Panc1 (cell line): Measurements from ENCODE around the gene PIGZ. TPM values are rescaled to one million over a fixed set of nuclear protein-coding genes. Genes with fewer than 3 reads are reported as not detected.

Experiments used
- ATAC-seq: fragments of 200-7000 bp; cut with Tn5 transposase; 2 replicates; pipeline ENCODE4 v1.9.1; 2020; ENCODE audit warnings: mild to moderate bottlenecking, moderate library complexity
- BruUV-seq: library from RNA; stranded (reverse); fragments of 400-500 nt; replicated peaks from 2 replicates; lab custom pipeline; 2021; lab: Mats Ljungman, UMichigan
- CTCF ChIA-PET: fragments of 300-600 bp; sonication (Branson Sonifier 250); formaldehyde crosslinking; loops from one replicate; lab custom pipeline; 2022; ENCODE audit warnings: antibody characterized with exemption; lab: Charles Lee
- POLR2A ChIA-PET: fragments of 300-600 bp; sonication (Branson Sonifier 250); formaldehyde crosslinking; loops from one replicate; lab custom pipeline; 2022; ENCODE audit warnings: antibody characterized with exemption; lab: Charles Lee
- DNase-seq: peaks from one replicate; pipeline ENCODE4 v3.0.0-alpha.2; 2010; ENCODE audit warnings: low read depth, low spot score
- H3K27ac ChIP-seq: 2 replicates; pipeline ENCODE4 v1.5.1; 2011; ENCODE audit warnings: mild to moderate bottlenecking, low read length, inconsistent platforms
- H3K27me3 ChIP-seq: fragments of 200-500 bp; sonication (Bioruptor generic); 2 replicates; pipeline ENCODE4 v1.6.0; 2014; ENCODE audit warnings: low read length, inconsistent platforms; ENCODE audit not compliant: control insufficient read depth, insufficient read depth
- H3K36me3 ChIP-seq: fragments of 200-500 bp; sonication (Bioruptor generic); 2 replicates; pipeline ENCODE4 v1.5.1; 2014; ENCODE audit warnings: inconsistent platforms, mild to moderate bottlenecking, low read length, moderate library complexity; ENCODE audit not compliant: control insufficient read depth, insufficient read depth
- H3K4me1 ChIP-seq: 2 replicates; pipeline ENCODE4 v1.5.1; 2011; ENCODE audit warnings: inconsistent platforms, mild to moderate bottlenecking, low read length, moderate library complexity; ENCODE audit not compliant: control insufficient read depth, insufficient read depth
- H3K4me3 ChIP-seq, 2 experiments: 2 replicates each; pipeline ENCODE4 v1.5.1; 2011 to 2012; ENCODE audit warnings: low read depth in 2 of 2, low read length in 2 of 2, mild to moderate bottlenecking in 2 of 2, inconsistent platforms in 1 of 2, moderate library complexity in 1 of 2
- H3K9me3 ChIP-seq: fragments of 200-500 bp; sonication (Bioruptor generic); 2 replicates; pipeline ENCODE4 v1.5.1; 2014; ENCODE audit warnings: low read depth, mild to moderate bottlenecking, inconsistent platforms, low read length, moderate library complexity; ENCODE audit not compliant: control insufficient read depth, insufficient read depth
- POLR2AphosphoS5 ChIP-seq: IDR thresholded peaks from 2 replicates; pipeline ENCODE4 v1.6.1; 2012; ENCODE audit warnings: mild to moderate bottlenecking, low read depth, low read length, moderate library complexity
- SIN3A ChIP-seq: IDR thresholded peaks from 2 replicates; pipeline ENCODE4 v1.6.1; 2012; ENCODE audit warnings: low read depth, mild to moderate bottlenecking, low read length, moderate library complexity, borderline replicate concordance; ENCODE audit not compliant: insufficient read depth
- TCF7L2 ChIP-seq: IDR thresholded peaks from 2 replicates; pipeline ENCODE4 v1.6.1; 2011; ENCODE audit warnings: mild to moderate bottlenecking, low read depth, low read length, inconsistent platforms
- in situ Hi-C: cut with HindIII; loops from 2 replicates; pipeline ENCODE4 v1.10.0; 2016; ENCODE audit warnings: low sequenced_read_pairs, low pct_unique_long_range_greater_than_20kb
- intact Hi-C: fragments of 100-400 bp; cut with micrococcal nuclease; formaldehyde crosslinking; loops from one replicate; pipeline ENCODE4 v1.10.0; 2022; ENCODE audit not compliant: unreplicated experiment
- total RNA-seq: library from RNA; stranded (reverse); gene quantifications from one replicate; pipeline ENCODE4 v1.2.1, GENCODE V29; 2021; ENCODE audit not compliant: unreplicated experiment
- TF ChIP-seq, protein P1 (sequence below): fragments of 450-650 bp; IDR thresholded peaks from 2 replicates; pipeline ENCODE4 v1.5.1; 2017; ENCODE audit warnings: mild to moderate bottlenecking
- TF ChIP-seq, protein P2 (sequence below), 2 experiments: IDR thresholded peaks; 2 replicates each; pipeline ENCODE4 v1.6.1; 2011 to 2012; ENCODE audit warnings: low read depth in 2 of 2, control low read depth in 1 of 2, low read length in 1 of 2, mild to moderate bottlenecking in 1 of 2, moderate library complexity in 1 of 2; ENCODE audit not compliant: insufficient read depth in 1 of 2

Gene PIGZ
- total RNA-seq, 1 experiment from 2014 or later = 6.3 TPM

DNA sequence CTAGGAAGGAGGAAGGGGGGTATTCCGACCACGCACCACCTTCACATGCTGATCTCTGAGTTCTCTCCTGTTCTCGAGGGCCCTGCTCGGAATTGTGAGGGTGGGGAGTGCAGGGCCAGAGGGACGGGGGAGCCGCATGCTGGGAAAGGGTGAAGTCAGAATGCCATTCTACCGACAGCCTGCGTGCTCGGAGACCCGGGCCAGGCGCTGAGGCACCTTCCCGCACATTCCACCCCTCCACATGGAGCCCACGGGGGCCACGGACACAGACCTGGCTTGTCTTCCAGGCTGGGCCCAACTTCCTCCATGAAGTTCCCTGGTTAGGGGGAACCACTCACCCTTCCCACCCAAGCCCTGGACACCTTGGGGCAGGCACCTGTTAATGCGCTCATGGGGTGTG lies 28.7 kb upstream of the PIGZ start:
- ATAC-seq (no peak), DNase-seq (no peak)
- intact Hi-C loops = no loop called here
- in situ Hi-C loops = no loop called here
- TF ChIP-seq POLR2AphosphoS5 = no peak
- Histone ChIP-seq H3K4me1 (peaks cover 7% of the 10 kb centered on the region; the same call in 1 of the 2 replicates), H3K27me3 (no peaks in the 10 kb centered on the region), H3K9me3 (no peaks in the 10 kb centered on the region), H3K36me3 (no peaks in the 10 kb centered on the region), H3K4me3 (no peak overlapping the region), H3K27ac (no peak overlapping the region)
- CTCF ChIA-PET = interaction anchor here (0.6 kb wide), 1 partner anchor 300 kb away, joined by 7 read pairs; no protein-coding TSS in a partner anchor
- POLR2A ChIA-PET = no interaction called here
- no TSS peak for BruUV-seq

DNA sequence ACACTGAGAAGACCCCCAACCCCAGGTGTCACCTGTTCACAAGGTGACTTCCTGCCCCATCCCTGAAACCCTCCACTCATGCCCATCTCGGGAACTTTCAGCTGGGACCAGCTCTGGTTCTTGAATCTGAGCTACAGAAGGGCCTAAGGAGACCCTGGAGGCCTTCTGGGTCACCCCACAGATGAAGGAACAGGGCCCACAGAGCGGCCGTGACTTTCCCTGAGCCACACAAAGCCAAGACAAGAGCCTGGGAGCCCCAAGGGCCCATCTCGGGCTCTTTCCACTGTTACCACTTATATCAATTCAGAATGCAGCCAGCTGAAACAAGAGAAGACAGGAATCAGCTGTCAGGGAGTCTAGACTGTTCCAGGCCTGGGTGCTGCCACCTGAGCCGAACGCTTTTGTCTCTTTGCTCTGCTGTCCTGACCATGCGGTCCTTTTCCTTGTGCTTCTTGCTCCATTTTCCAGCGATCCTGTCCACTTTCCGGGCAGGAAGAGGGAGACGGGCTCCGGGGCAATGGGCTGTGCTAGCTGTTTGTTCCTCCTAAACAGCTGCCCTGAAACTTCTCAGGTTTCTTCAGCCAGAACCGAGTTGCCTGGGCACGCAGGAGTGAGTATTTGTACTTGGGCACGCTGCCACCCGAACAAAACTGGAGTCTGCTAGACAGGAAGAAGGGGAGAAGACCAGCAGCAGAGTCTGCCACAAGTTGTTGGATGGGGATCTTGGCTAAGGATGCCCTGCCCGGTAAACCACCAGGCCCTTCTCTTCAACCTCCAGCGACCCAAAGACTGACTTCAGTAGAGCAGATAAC lies 28.0 kb upstream of the PIGZ start:
- Histone ChIP-seq H3K4me3 (no peak overlapping the region), H3K9me3 (no peaks in the 10 kb centered on the region), H3K36me3 (no peaks in the 10 kb centered on the region), H3K27me3 (no peaks in the 10 kb centered on the region), H3K27ac (no peak overlapping the region), H3K4me1 (0 out of 2 replicates have a peak, but pooled peaks cover under 1% of the 10 kb centered on the region)
- BruUV-seq = no TSS peak
- DNase-seq (no peak), ATAC-seq (no peak)
- in situ Hi-C loops (no loop called here), intact Hi-C loops (no loop called here)
- POLR2A ChIA-PET = interaction anchor here (1.0 kb wide), 1 partner anchor 33 kb away, joined by 4 read pairs; no protein-coding TSS in a partner anchor
- CTCF ChIA-PET = no interaction called here
- TF ChIP-seq TCF7L2 (no peak), POLR2AphosphoS5 (no peak), SIN3A (no peak)
- TF ChIP-seq, protein P1, sequence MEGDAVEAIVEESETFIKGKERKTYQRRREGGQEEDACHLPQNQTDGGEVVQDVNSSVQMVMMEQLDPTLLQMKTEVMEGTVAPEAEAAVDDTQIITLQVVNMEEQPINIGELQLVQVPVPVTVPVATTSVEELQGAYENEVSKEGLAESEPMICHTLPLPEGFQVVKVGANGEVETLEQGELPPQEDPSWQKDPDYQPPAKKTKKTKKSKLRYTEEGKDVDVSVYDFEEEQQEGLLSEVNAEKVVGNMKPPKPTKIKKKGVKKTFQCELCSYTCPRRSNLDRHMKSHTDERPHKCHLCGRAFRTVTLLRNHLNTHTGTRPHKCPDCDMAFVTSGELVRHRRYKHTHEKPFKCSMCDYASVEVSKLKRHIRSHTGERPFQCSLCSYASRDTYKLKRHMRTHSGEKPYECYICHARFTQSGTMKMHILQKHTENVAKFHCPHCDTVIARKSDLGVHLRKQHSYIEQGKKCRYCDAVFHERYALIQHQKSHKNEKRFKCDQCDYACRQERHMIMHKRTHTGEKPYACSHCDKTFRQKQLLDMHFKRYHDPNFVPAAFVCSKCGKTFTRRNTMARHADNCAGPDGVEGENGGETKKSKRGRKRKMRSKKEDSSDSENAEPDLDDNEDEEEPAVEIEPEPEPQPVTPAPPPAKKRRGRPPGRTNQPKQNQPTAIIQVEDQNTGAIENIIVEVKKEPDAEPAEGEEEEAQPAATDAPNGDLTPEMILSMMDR = no peak

DNA sequence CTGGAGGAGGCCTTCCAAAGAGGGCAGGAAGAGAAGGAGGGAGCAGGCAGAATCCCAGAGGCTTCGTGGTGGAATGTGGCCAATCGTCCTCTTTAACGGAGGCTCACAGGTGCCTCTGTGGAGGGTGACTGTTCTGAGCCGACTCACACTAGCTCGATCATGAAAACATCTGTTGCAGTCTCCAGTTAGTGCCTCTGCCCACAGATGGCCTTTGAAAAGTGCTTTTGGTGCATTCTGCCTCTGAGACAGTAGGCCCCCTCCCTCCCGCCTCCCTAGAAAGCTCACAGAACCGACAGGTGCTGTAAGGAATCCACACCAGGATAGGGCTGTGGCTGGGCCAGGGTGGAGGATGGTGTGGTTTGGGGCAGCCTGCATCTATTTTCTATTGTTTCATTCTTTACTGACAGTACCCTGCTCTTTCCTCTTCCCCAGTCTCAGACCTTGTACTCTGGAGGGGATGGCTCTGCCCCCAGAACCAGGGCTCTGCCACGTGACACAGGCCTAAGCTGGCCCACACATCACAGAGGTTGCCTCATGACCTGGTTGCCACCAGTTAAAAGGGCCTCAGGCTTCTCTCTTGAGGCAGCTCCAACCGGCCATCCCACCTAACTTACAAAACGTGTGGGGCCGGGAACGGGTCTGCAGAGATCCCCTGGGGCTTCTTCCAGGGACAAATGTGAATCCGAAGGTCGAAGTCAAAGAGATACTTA lies 27.2 kb upstream of the PIGZ start:
- ChIA-PET CTCF (no interaction called here), POLR2A (interaction anchor here (1.0 kb wide), 1 partner anchor 34 kb away, joined by 4 read pairs; no protein-coding TSS in a partner anchor)
- DNase-seq (no peak), ATAC-seq (no peak)
- Histone ChIP-seq H3K4me3 (no peak overlapping the region), H3K36me3 (no peaks in the 10 kb centered on the region), H3K4me1 (no peaks in the 10 kb centered on the region), H3K27ac (no peak overlapping the region), H3K27me3 (no peaks in the 10 kb centered on the region), H3K9me3 (no peaks in the 10 kb centered on the region)
- in situ Hi-C loops = no loop called here
- TF ChIP-seq TCF7L2 (no peak), SIN3A (no peak), POLR2AphosphoS5 (no peak)
- TF ChIP-seq, protein P1 = no peak
- TF ChIP-seq, protein P2, sequence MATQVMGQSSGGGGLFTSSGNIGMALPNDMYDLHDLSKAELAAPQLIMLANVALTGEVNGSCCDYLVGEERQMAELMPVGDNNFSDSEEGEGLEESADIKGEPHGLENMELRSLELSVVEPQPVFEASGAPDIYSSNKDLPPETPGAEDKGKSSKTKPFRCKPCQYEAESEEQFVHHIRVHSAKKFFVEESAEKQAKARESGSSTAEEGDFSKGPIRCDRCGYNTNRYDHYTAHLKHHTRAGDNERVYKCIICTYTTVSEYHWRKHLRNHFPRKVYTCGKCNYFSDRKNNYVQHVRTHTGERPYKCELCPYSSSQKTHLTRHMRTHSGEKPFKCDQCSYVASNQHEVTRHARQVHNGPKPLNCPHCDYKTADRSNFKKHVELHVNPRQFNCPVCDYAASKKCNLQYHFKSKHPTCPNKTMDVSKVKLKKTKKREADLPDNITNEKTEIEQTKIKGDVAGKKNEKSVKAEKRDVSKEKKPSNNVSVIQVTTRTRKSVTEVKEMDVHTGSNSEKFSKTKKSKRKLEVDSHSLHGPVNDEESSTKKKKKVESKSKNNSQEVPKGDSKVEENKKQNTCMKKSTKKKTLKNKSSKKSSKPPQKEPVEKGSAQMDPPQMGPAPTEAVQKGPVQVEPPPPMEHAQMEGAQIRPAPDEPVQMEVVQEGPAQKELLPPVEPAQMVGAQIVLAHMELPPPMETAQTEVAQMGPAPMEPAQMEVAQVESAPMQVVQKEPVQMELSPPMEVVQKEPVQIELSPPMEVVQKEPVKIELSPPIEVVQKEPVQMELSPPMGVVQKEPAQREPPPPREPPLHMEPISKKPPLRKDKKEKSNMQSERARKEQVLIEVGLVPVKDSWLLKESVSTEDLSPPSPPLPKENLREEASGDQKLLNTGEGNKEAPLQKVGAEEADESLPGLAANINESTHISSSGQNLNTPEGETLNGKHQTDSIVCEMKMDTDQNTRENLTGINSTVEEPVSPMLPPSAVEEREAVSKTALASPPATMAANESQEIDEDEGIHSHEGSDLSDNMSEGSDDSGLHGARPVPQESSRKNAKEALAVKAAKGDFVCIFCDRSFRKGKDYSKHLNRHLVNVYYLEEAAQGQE (IDR thresholded peaks at IDR 0.05; ENCODE audit: insufficient read depth in 1 of 2, low read depth in 2 of 2, low read length in 1 of 2) = no peak
- BruUV-seq = no TSS peak
- intact Hi-C loops = no loop called here
